Prostate gland (tissue), 2 donors: ENCODE measurements around the gene PPM1A.

Experiments used
- POLR2A ChIP-seq: fragments of 450-650 bp; IDR thresholded peaks from one replicate; pipeline ENCODE4 v1.6.1; 2016; ENCODE audit warnings: antibody characterized with exemption, mild to moderate bottlenecking
- TF ChIP-seq, protein P1 (sequence below), 4 experiments: fragments of 200-600 bp in 2 of 4; fragments of 450-650 bp in 2 of 4; sonication (generic) in 2 of 4; IDR thresholded peaks; 1 replicate in 3 of 4; 2 replicates in 1 of 4; pipeline ENCODE4 v1.5.1; 2016 to 2019; ENCODE audit warnings: antibody characterized with exemption in 4 of 4, mild to moderate bottlenecking in 2 of 4, moderate library complexity in 2 of 4

DNA sequence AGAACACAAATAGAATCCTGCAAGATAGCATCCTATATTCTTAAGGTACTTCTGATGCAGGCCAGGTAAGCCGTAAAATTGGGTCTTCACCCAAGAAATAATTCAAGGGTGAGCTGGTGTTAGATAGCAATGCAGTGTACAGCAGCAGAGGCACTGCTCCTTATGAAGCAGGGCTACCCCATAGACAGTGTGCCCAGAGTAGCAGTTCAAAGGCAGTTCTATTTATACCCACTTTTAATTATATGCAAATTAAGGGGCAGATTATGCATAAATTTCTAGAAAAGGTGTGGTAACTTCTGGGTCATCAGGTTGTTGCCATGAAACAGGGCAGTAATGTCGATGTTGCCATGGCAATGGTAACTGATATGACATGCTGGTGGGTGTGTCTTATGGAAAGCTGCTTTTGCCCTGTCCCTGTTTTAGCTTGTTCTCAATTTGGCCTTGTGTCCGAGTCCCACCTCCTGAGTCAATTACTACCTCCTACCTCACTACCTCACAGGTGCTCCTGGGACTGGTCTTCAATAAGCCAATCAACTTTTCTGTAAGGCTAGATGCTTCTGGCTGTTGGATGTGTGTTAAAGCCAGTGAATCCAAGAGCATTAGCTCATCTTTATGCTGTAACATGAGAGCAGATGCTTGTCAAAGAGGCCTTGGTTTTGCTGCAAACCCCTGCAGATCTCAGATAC, 61.0 kb downstream of the PPM1A start:
- no peak for TF ChIP-seq POLR2A
- TF ChIP-seq, protein P1, sequence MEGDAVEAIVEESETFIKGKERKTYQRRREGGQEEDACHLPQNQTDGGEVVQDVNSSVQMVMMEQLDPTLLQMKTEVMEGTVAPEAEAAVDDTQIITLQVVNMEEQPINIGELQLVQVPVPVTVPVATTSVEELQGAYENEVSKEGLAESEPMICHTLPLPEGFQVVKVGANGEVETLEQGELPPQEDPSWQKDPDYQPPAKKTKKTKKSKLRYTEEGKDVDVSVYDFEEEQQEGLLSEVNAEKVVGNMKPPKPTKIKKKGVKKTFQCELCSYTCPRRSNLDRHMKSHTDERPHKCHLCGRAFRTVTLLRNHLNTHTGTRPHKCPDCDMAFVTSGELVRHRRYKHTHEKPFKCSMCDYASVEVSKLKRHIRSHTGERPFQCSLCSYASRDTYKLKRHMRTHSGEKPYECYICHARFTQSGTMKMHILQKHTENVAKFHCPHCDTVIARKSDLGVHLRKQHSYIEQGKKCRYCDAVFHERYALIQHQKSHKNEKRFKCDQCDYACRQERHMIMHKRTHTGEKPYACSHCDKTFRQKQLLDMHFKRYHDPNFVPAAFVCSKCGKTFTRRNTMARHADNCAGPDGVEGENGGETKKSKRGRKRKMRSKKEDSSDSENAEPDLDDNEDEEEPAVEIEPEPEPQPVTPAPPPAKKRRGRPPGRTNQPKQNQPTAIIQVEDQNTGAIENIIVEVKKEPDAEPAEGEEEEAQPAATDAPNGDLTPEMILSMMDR (IDR thresholded peaks at IDR 0.05): no peak
